WTC11 (cell line): ENCODE results near the gene METRNL.
"Not testable (repeated sequence)": the region's sequence is repeated elsewhere in the genome, so short reads cannot be mapped to it uniquely, and the experiment has no call there.

Experiments
- ATF2 ChIP-seq: sonication (generic); formaldehyde crosslinking; IDR thresholded peaks from 2 replicates; pipeline ENCODE4 v1.8.1; 2022; ENCODE audit warnings: low read depth, missing genetic modification reagents, borderline replicate concordance
- CTCF ChIP-seq: fragments of 200-600 bp; IDR thresholded peaks from 2 replicates; pipeline ENCODE4 v1.8.0; 2022; ENCODE audit warnings: antibody characterized with exemption
- MAX ChIP-seq: sonication (generic); formaldehyde crosslinking; IDR thresholded peaks from 2 replicates; pipeline ENCODE4 v1.8.0; 2022; ENCODE audit warnings: mild to moderate bottlenecking, missing genetic modification reagents
- MXD4 ChIP-seq: fragments of 250-450 bp; sonication (Bioruptor Pico); IDR thresholded peaks from 2 replicates; pipeline ENCODE4 v1.8.0; 2021; ENCODE audit warnings: mild to moderate bottlenecking, moderate library complexity, borderline replicate concordance
- NFYB ChIP-seq: sonication (generic); formaldehyde crosslinking; conservative IDR thresholded peaks from 2 replicates; pipeline ENCODE4 v1.8.0; 2022; ENCODE audit warnings: low read depth, missing genetic modification reagents
- NR1H2 ChIP-seq: sonication (generic); formaldehyde crosslinking; IDR thresholded peaks from 2 replicates; pipeline ENCODE4 v1.9.0; 2021; ENCODE audit warnings: mild to moderate bottlenecking, moderate library complexity, missing genetic modification reagents
- NR2C2 ChIP-seq: sonication (generic); formaldehyde crosslinking; IDR thresholded peaks from 2 replicates; pipeline ENCODE4 v1.8.0; 2022; ENCODE audit warnings: mild to moderate bottlenecking, missing genetic modification reagents
- TEAD4 ChIP-seq: sonication (generic); formaldehyde crosslinking; IDR thresholded peaks from 2 replicates; pipeline ENCODE4 v1.8.0; 2022; ENCODE audit warnings: mild to moderate bottlenecking, missing genetic modification reagents
- USF1 ChIP-seq: sonication (generic); formaldehyde crosslinking; IDR thresholded peaks from 2 replicates; pipeline ENCODE4 v1.8.0; 2022; ENCODE audit warnings: mild to moderate bottlenecking, missing genetic modification reagents
- ZNF671 ChIP-seq: fragments of 250-450 bp; sonication (Bioruptor Pico); IDR thresholded peaks from 2 replicates; pipeline ENCODE4 v1.8.0; 2021; ENCODE audit warnings: mild to moderate bottlenecking

- not testable (repeated sequence) for TF ChIP-seq NFYB (CRISPR knock-in tag); ZNF671 (CRISPR knock-in tag); NR1H2 (CRISPR knock-in tag); NR2C2 (CRISPR knock-in tag); CTCF; TEAD4; MXD4 (CRISPR knock-in tag); USF1 (CRISPR knock-in tag); MAX (CRISPR knock-in tag); ATF2 (CRISPR knock-in tag)
Measured at GRCh38 chr17:83140249-83140566, 60.8 kb downstream of the METRNL start.
